Fibroblast of gingiva (primary cell): ENCODE results near the gene GNPNAT1.
A peak's percentile ranks its signal among the peaks of the same experiment; 100 is the strongest.
"Not testable (repeated sequence)": the region's sequence is repeated elsewhere in the genome, so short reads cannot be mapped to it uniquely, and the experiment has no call there.

Experiments used
- DNase-seq: peaks from one replicate; pipeline ENCODE4 v3.0.0-alpha.2; 2011; ENCODE audit warnings: low read depth

The GNPNAT1 gene

DNA sequence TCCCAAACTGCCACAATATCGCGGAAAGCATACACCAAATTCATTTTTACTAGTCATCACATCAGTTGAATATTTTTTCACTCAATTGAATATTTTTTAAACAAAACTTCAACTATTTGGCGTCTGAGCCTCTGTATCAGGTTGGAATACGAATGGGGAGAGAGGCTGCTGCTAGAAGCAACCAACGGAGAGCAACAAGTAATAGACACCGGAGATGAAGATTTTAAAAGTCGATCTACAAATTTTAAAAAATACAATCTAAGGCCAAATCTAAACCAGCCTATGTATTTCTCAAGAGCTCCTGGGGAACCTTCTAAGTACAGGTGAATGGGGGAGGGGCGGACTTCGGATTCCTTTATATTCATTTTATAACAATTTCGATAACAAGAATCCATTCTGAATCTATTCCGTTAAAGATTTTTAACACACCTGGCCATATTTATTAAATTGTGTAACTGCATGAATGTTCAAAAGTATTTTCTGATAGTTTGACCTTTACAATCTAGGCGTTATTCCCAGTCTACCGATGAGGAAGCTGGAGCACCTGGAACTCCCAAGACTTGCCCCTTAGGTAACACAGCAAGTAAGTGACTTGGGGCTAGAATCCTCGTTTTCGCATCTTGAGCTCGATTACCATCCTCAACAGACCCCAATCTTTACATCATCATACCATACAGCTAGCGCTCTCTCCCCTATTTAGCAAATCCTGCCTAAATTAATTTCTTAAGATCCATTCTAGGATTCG lies 1.2 kb downstream of the GNPNAT1 start:
- no peak for DNase-seq

DNA sequence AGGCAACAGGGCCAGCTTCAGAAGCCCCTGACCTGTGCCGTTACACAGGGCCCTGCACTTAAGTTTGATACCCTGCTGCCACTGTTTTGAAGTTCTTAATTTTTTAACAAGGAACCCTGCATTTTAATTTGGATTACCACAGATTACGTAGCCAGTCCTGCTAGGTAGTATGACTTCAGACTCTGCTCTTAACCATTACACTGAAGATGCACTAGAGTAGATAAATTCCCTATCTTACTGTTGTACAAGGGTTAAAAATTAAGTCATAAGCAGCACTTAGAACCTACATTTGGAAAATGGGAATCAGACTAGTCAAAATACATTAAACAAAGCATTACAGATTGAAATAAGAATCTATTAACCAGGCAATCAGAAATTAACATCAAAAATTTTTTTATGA lies 2.3 kb downstream of the GNPNAT1 start:
- no peak for DNase-seq

DNA sequence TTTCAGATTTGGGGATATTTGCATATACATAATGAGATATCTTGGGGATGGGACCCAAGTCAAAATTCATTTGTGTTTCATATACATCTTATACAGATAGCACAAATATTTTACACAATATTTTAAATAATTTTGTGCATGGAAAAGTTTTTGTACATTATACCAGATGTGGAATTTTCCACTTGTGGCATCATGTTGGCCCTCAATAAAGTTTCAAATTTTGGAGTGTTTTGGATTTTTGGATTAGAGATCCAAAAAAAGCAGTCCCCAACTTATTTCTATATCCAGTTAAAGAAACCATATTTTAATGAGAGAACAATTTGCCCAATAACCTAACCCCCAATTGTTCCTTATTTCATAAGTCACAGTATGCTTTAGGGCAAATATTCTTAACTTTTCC lies 4.5 kb downstream of the GNPNAT1 start:
- DNase-seq: no peak

DNA sequence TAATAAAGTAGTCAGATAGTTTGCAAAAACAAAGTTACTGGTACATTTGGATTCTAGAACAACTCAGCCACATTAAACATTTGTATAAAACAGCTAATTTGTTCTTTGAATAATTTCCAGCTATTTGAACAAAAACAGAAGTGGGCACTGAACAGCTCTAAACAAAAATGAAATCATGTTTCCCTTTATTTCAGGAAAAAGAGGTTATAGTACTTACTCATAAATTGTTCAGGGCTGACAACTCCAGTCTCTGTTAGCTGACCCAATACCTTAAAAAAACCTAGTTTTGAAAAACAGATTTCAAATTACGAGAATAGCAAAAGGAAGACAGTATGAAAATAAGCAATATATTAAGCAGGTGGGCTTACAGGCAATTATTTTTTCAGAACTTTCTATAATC lies 8.2 kb downstream of the GNPNAT1 start:
- DNase-seq: peak; percentile 18

DNA sequence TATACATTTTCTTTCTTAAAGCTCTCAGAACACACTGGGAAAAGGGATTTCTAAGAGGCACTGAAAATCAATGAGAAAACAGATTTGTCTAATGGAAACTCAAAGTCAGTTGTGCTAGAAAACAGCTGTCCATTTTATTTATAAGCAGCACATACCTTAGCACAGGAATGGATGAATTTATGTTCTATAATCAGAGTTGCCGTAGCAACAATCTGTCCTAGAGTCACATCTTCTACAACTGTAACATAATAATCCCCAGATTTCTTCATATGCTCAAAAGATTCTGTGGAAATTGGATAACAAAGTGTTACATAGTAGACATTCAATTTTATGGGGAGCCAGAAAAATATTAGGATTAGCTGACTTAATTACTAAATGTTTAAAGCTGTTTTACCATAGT lies 9.8 kb downstream of the GNPNAT1 start:
- peak; percentile 41 for DNase-seq

DNA sequence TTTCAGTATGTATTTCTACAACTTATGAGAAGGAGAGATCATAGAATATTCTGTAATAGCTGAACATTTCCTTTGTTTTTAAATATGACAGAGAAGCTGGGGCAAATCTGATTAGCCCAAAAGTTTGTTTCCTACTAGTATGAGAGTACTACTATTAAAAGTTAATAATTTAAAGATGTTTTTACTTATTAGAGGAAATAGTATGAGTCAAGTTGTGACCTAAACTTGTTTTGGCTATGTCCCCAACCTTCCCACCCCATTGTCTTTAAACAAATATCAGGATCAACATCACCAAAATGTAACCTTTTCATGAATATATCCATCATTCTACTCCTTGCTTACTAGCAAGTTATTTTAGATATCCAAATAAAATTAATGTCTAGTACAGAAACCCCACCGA lies 10.5 kb downstream of the GNPNAT1 start:
- DNase-seq: no peak

DNA sequence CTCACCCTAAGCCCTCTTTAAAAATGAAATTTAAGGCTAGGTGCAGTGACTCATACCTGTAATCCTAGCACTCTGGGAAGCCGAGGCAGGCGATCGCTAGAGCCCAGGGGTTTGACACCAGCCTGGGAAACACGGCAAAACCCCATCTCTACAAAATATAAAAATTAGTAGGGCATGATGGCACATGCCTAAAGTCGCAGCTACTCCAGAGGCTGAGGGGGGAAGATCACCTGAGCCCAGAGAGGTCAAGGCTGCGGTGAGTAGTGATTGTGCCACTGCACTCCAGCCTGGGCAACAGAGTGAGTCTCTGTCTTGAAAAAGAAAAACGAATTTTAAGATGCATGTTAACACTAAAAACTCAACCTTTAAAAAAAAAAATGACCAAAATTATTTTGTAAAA lies 12.7 kb downstream of the GNPNAT1 start:
- DNase-seq: no peak

DNA sequence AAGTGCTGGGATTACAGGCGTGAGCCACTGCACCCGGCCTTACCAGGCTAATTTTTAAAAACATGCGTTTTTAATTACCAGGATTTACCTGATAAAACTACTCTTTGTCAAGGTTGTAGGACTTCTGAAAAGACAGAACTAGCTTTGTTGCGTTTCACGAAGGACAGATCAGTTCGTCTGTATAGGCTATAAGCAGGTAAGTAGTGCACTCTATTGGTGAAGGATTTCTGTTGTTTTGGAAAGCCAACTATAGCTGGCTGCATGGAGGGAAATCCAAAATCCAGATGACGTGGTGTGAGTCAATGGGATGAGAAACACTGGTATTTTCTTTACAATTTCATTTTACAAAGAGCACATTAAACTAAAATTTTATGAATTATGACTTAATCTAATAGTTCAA lies 14.6 kb downstream of the GNPNAT1 start:
- no peak for DNase-seq

DNA sequence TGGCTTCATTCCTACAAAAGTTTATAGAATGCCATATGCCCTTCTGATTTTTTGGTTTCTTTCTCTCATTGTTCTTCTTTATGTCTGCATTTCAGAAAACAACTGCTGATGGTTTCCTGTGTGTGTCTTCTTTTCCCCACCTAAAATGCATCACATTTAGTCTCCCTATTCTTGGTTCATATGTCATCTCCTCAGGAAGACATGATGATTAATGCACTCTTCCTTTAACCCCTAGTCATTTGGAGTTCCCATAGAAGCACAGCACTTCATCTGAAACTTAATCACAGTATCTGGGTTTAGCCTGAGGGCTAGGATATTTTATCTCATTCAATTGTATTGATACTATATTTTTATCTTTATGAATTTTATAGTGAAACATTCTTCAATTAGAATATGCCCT lies 21.5 kb downstream of the GNPNAT1 start:
- no peak for DNase-seq

DNA sequence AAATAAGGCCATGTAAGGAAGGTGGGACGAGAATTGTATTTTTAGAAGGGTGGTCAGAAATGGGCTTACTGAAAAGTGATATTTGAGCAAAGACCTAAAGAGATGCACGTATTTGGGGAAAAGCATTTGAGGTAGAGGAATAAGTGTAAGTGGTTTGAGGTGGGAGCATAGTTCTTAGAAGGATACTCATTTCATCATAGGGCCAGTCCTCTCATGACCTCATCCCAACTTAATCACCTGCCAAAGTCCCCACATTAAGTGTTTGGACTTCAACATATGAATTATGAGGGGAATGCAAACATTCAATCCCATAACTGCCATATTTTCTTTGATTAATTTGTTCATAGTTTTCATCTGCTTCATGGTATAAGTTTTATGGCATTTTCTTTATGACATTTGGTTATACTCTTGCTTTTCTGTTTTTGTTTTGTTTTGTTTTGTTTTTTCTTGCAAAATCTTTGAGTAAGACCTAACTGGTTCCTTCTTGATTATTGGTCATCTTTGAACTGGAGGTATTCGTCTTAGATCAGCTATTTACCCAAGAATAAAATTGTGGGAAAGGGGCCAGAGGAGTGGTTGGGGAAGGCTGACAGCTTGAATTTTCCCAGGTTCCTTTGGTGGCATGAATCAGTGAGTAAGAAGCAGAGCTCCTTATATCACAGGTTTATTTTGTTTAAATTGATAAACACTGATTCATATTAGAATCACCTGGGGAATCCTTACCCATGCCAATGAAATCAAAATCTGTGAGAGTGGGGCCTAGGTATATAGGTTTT lies 24.2 kb downstream of the GNPNAT1 start:
- DNase-seq: no peak

DNA sequence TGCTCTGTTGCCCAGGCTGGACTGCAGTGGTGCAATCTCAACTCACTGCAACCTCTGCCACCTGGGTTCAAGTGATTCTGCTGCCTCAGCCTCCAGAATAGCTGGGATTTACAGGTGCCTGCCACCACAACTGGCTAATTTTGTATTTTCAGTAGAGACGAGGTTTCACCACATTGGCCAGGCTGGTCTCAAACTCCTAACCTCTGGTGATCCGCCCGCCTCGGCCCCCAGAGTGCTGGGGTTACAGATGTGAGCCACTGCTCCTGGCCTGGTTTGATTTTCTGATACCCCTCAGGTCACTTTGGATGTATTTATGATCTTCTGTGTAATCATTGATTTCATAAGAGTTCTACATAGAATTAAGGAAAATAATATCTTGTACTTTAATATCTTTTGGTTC lies 28.5 kb downstream of the GNPNAT1 start:
- DNase-seq: not testable (repeated sequence)

DNA sequence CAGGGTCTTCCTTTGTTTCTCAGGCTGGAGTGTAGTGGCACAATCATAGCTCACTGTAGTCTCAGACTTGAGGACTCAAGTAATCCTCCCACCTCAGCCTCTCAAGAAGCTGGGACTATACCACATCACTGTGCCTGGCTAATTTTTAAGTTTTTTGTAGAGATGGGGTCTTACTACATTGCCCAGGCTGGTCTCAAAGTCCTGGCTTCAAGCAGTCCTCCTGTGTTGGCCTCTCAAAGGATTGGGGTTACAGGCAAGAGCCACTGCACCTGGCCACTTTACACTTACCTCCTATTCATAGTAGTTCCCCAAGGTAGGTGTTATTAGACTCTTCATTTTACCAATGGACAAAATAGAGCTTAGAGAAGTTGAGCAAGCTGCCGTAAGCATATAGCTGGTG lies 32.3 kb downstream of the GNPNAT1 start:
- DNase-seq: no peak

DNA sequence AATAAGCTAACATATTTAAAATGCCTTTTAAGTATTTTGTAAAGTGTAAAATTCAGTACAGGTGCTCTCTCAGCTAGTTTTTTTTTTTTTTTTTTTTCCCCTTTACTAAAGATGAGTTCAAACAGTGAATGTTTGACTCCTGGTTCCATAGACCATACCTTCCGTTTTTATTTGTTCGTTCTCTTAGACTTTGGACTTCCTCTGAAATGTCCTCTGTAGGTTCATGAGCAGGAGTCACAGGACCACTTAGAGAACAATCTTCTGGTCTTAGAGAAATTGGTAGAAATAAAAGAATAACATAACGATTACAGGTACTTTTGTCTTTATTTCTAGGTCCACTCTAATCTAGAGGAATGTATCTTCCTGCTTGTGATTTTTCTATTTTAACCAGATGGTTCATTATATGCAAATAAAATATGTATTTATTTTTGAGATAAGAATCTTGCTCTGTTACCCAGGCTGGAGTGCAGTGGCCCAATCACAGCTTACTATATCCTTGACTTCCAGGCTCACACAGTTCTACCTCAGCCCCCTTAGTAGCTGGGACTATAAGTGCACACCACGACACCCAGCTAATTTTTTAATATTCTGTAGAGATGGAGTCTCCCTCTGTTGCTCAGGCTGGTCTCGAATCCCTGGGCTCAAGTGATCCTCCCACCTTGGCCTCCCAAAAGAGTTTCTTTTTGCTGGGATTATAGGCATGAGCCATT lies 35.6 kb downstream of the GNPNAT1 start:
- no peak for DNase-seq

DNA sequence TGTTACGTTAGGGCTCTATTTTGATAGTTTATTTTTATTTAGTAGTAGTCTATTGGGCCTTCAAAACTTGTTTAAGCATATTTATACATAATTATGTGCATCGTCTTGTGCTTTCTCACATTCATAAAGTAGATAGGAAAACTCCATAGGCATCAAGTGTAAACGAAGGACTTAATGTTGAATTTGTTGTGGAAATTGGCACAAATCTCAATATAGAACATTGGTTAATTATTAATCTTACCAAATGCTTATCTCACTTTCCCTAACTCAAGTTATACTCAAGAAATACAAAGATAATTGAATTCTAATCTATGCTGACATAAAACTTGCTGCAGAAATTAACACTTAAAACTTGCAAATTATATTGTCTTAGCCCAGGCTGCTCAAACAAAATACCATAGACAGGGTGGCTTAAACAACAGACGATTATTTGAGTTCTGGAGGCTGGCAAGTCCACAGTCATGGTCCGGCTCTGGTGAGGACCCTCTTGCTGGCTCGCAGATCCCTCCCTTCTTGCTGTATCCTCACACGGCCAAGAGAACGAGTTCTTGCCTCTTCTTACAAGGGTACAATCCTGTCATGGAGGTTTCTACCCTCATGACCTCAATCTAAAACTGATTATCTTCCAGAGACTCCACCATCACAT lies 42.6 kb downstream of the GNPNAT1 start:
- no peak for DNase-seq

DNA sequence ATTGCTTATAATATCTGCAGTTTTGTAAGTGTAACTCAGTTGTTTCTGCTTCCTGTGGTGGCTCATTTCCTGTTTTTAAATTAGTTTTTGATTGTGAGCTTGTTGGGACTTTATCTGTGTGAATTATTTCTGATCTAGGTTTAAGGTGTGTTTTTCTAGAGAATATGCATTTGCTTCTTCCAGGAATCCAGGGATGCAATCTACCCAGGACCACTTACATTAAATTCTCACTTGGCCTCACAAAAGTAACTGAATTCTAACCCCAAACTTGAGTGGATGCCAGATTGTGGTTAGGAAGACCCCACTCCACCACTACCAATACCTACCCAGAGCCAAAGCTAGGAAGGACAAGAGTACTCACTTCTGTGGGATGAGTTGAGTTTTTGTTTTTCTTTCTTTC lies 49.5 kb downstream of the GNPNAT1 start:
- DNase-seq: no peak

DNA sequence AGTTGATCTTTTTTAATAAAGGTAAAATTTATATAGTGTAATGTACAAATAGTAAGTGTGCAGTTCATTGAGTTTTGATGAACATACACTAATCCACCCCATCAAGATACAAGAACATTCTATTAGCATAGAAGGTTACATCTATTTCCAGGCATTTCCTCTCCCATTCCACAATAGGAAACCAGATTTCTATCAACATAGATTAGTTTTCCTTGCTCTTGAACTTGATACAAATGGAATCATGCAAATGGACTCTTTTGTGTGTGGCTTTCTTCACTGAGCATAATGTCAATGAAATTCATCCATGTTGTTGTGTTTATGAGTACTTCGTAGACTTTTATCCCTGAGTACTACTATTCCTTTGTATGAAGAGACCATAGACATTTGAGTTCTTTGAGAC lies 50.7 kb downstream of the GNPNAT1 start:
- DNase-seq: no peak

DNA sequence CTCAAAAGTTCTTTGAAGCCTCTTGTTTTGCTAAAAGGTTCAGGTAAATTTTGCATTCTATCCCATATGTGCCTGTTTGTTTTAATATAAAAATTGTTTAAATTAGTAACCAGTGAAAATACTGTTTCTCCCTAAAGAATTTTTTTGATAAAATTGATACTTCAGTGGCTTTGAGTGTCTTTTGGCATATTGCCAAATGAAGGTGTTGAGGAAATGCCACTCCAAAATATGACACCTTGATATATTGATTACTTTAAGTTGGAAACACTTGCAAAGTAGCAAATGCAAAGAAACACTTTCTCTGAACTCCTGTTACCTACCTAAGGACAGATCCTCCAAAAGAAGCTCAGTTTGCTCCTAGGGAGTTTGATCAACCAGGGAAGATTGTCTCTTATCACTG lies 53.0 kb downstream of the GNPNAT1 start:
- no peak for DNase-seq

DNA sequence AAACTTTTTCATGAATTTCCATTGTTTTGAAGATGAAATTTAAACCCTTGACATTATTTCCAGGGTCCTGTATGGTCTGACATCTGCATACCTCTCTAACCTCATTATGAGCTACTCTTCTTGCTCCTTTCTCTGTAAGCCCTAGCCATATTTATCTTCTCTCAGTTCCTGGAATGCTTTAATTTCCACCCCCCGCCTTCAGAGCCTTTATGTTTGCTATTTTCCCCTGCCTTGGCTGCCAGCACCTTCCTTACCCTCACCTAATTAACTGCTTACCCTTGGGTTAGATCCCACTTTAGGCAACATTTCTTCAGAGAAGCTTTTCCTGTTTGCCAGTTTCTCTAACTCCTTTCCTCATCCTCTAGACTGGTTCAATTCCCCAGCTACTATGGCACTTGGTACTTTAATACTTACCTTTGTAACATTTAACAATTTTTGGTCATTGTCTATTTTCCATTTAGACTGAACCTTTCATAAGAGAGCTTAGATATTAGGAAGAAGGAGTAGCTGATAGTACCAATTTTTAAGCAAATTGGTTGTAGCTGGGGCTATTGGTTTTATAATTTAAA lies 55.4 kb downstream of the GNPNAT1 start:
- no peak for DNase-seq

DNA sequence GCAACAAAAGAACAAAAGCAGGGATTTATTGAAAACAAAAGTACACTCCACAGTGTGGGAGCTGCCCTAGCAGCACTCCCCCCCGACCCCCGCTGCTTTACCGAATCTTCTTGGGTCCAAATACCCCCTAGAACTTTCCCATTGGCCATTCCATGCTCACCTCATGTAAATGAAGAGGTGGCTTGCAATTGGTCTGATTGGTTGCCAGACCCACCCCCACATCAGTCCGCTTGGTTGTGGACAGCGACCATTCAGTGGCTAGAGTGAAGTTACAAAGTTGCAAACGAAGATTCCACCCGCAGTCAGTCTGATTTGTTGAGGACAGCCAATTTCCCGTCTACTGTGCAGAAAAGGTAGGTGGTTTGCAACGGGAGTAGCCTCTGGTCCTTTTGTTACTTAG lies 57.6 kb downstream of the GNPNAT1 start:
- DNase-seq: no peak

DNA sequence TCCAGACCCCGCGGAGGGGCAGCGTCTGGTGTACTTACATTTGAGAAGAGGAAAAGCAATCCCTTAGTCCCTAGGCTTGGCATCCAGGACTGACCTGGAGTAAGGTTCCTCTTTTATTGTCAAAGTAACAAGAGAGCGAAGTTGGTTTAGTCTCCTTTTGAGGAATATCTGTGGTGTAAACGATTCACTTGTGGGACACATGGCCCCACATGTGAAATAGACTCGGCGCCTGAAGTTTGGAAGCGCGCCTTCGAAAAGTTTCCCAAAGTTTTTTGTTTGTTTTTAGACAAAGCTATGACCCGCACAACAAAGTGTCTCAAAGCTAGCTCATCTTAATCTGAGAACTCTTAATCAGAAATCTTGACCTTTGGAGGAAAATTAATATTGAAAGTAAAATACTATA lies 60.7 kb downstream of the GNPNAT1 start:
- DNase-seq: no peak

DNA sequence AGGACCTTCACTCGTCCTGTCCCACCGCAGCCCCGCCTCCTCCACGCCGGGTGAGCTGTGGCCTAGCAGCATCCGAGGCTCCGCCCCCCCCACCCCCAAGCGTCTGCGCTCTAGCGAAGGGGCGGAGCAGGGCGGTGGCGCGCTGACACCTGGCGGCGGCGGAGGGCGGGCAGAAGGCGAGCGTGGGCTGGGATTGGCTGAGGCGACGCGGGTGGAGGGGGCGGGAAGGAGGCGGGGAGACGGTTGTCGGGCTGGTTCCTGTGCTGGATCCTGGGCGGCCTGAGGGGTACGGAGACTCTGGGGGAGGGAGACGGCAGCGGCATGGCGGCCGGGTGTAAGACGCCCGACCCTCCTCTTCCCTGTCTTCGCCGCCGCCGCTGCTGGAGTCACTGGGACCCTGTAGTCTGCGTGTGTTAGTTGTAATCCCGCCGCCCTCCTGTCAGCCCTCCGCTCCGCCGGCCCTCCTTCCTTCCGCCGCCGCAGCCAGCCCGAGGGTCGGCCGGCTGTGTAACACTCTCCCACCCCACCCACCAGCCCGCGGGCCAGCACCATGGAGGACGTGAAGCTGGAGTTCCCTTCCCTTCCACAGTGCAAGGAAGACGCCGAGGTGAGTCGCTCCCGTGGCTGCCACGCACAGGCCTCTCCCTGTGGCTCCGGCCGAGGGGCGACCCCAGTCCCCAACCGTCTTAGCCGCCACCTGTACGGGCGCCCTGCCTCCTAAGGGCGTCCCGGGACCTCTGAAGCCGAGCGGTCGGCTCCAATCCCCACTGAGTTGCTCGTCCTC lies 61.3 kb downstream of the GNPNAT1 start, which contains the start of gene STYX:
STYX (plus strand) TSS at position 242 of the 784 bp plus-strand sequence; CDS start at position 551, 309 bp downstream.
- DNase-seq: peak; percentile 98
